ENCODE measurements around the gene GFRA1.

DNA sequence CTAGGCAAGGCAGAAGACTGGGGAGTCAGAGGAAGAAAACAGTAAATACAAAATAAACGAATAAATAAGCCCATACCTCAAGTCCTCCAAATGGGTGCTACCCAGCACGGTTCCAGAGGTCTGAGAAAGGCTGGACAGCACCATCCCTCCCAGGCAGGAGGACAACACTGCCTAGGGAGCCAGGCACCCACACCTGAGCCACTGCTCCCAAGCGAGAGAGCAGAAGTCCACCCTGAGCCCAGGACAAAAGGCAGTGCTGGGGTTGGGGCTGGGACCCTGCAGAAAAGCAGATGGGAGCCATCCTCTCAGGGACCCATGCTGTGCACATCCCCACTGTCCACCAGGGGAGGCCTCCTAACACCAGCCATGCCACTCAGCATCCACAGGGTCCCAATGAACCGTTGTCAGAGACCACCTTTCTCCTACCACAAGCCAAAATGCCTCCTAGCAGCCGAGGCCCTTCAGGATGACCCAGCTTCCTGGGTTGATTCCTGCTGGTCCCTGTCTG, 16.2 kb downstream of the GFRA1 start:
- no peak for TF ChIP-seq POLR2AphosphoS5 (IDR thresholded peaks at IDR 0.05; ENCODE audit: low read depth, low read length)
- TF ChIP-seq, protein P1, sequence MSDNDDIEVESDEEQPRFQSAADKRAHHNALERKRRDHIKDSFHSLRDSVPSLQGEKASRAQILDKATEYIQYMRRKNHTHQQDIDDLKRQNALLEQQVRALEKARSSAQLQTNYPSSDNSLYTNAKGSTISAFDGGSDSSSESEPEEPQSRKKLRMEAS (IDR thresholded peaks at IDR 0.05; ENCODE audit: low read depth), result no peak
- TF ChIP-seq, protein P2, sequence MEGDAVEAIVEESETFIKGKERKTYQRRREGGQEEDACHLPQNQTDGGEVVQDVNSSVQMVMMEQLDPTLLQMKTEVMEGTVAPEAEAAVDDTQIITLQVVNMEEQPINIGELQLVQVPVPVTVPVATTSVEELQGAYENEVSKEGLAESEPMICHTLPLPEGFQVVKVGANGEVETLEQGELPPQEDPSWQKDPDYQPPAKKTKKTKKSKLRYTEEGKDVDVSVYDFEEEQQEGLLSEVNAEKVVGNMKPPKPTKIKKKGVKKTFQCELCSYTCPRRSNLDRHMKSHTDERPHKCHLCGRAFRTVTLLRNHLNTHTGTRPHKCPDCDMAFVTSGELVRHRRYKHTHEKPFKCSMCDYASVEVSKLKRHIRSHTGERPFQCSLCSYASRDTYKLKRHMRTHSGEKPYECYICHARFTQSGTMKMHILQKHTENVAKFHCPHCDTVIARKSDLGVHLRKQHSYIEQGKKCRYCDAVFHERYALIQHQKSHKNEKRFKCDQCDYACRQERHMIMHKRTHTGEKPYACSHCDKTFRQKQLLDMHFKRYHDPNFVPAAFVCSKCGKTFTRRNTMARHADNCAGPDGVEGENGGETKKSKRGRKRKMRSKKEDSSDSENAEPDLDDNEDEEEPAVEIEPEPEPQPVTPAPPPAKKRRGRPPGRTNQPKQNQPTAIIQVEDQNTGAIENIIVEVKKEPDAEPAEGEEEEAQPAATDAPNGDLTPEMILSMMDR (IDR thresholded peaks at IDR 0.05), result no peak
- TF ChIP-seq GABPA (IDR thresholded peaks at IDR 0.05; ENCODE audit: low read depth), result no peak

All from SK-N-SH (cell line).